A673 (cell line): ENCODE results near the gene CACNA1A. TPM values are rescaled to one million over a fixed set of nuclear protein-coding genes. Genes with fewer than 3 reads are reported as not detected.

Experiments
- BruUV-seq: library from RNA; stranded (reverse); fragments of 400-500 nt; replicated peaks from 2 replicates; lab custom pipeline; 2021; lab: Mats Ljungman, UMichigan
- CTCF ChIA-PET: fragments of 300-600 bp; sonication (Branson Sonifier 250); formaldehyde crosslinking; loops from one replicate; lab custom pipeline; 2022; ENCODE audit warnings: antibody characterized with exemption; lab: Charles Lee
- POLR2A ChIA-PET: fragments of 300-600 bp; sonication (Branson Sonifier 250); formaldehyde crosslinking; loops from one replicate; lab custom pipeline; 2022; ENCODE audit warnings: antibody characterized with exemption; ENCODE audit not compliant: low non-redundant PET; lab: Charles Lee
- DNase-seq: peaks from one replicate; pipeline ENCODE4 v3.0.0-alpha.2; 2015; ENCODE audit warnings: low spot score
- H3K27ac ChIP-seq: fragments of 200-600 bp; sonication (generic); 2 replicates; pipeline ENCODE4 v1.5.1; 2016; ENCODE audit warnings: mixed run types, low read depth, mild to moderate bottlenecking, mixed read lengths, antibody characterized with exemption, low read length; ENCODE audit not compliant: poor library complexity, severe bottlenecking
- H3K27me3 ChIP-seq: fragments of 200-600 bp; sonication (generic); replicated peaks from 2 replicates; pipeline ENCODE4 v1.6.1; 2017; ENCODE audit warnings: mixed run types, low read depth, mild to moderate bottlenecking, mixed read lengths, antibody characterized with exemption, low read length; ENCODE audit not compliant: insufficient read depth, poor library complexity
- H3K36me3 ChIP-seq: fragments of 200-600 bp; sonication (generic); 2 replicates; pipeline ENCODE4 v1.6.1; 2016; ENCODE audit warnings: mixed run types, mild to moderate bottlenecking, mixed read lengths, antibody characterized with exemption, low read length; ENCODE audit not compliant: insufficient read depth, poor library complexity, severe bottlenecking
- H3K4me1 ChIP-seq: fragments of 200-600 bp; sonication (generic); 2 replicates; pipeline ENCODE4 v1.6.1; 2017; ENCODE audit warnings: mixed run types, mild to moderate bottlenecking, mixed read lengths, antibody characterized with exemption, low read length; ENCODE audit not compliant: insufficient read depth, poor library complexity, severe bottlenecking
- H3K4me3 ChIP-seq: fragments of 200-600 bp; sonication (generic); 2 replicates; pipeline ENCODE4 v1.5.1; 2016; ENCODE audit warnings: low read depth, mixed run types, mild to moderate bottlenecking, mixed read lengths, low read length; ENCODE audit not compliant: poor library complexity, severe bottlenecking
- H3K9me3 ChIP-seq: fragments of 200-600 bp; sonication (generic); 2 replicates; pipeline ENCODE4 v1.6.1; 2016; ENCODE audit warnings: mixed run types, low read depth, mild to moderate bottlenecking, mixed read lengths, antibody characterized with exemption, low read length; ENCODE audit not compliant: poor library complexity, severe bottlenecking
- EZH2 ChIP-seq: fragments of 200-600 bp; sonication (generic); IDR thresholded peaks from 2 replicates; pipeline ENCODE4 v1.6.1; 2017; ENCODE audit warnings: borderline replicate concordance, low read depth, mild to moderate bottlenecking, mixed read lengths, antibody characterized with exemption, low read length; ENCODE audit not compliant: poor library complexity, severe bottlenecking
- intact Hi-C: fragments of 100-400 bp; cut with micrococcal nuclease; formaldehyde crosslinking; loops from one replicate; pipeline ENCODE4 v1.10.0; 2022; ENCODE audit not compliant: unreplicated experiment
- total RNA-seq: library from RNA; stranded (reverse); gene quantifications from 2 replicates; pipeline ENCODE4 v1.2.3, GENCODE V29; 2021
- TF ChIP-seq, protein P1 (sequence below): fragments of 300-800, 200-600 bp; sonication (generic); conservative IDR thresholded peaks from 2 replicates; pipeline ENCODE4 v1.5.1; 2017; ENCODE audit warnings: low read depth, mild to moderate bottlenecking, antibody characterized with exemption, low read length, moderate library complexity, mixed read lengths

CACNA1A gene
- total RNA-seq, 1 experiment from 2014 or later = 3.2 TPM

DNA sequence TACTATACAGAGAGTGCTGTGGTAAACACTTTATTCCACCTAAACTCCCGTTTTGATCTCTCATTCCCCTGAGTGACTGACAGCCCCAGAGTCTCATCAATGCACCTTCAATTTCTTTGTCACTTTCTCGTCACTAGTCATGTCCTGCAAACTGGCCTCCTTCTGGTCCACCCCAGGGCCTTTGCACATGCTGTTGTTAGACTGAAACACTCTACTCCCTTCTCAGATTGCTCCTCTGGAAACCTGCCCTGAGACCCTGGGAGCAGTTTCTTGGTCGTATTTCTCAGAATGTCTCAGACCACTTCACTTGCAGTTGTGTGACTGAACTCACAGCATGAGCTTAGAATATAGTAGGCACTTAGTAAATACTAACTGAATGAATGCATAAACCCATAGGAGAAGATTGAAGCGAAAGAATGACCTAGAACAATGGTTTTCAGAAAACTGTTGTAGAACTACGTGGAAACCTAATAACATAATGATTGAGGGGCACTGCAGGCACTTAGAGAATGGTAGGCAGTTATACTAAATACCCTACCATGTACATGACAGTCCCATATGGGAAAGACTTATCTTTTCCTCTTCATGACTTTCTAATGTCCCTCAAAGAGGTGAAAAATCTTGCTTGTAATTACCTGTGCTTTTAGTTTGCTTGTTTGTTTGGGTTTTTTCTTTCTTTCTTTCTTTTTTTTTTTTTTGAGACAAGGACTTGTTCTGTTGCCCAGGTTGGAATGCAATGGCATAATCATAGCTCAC lies 211.3 kb downstream of the CACNA1A start:
- intact Hi-C loops = no loop called here
- ChIA-PET CTCF (interaction anchor here (0.6 kb wide), 1 partner anchor 145 kb away, joined by 4 read pairs; the partner anchor contains the start of genes IER2 and STX10), POLR2A (no interaction called here)

DNA sequence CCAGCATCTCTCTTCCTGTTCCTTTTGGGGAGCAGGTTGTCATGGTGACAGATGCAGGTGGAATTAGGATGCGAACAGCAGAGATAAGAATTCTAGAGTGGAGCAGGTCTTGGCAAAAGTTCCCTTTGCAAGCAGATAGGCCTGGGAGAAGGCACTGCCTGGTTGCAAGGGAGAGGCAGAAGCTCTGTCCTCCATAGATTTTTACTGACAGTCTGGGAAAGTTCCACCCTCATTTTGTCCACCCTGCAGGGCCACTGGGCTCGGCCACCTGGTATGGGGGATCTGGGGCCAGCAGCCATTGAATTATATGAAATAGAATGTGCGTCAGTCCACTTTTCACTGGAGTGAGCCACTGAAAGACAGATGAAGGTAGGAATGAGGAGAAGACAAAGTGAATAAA lies 214.4 kb downstream of the CACNA1A start:
- intact Hi-C loops = no loop called here
- Histone ChIP-seq H3K27ac (no peak overlapping the region), H3K27me3 (no peaks in the 10 kb centered on the region), H3K9me3 (no peaks in the 10 kb centered on the region), H3K4me1 (no peaks in the 10 kb centered on the region), H3K36me3 (no peaks in the 10 kb centered on the region), H3K4me3 (no peak overlapping the region)
- TF ChIP-seq, protein P1, sequence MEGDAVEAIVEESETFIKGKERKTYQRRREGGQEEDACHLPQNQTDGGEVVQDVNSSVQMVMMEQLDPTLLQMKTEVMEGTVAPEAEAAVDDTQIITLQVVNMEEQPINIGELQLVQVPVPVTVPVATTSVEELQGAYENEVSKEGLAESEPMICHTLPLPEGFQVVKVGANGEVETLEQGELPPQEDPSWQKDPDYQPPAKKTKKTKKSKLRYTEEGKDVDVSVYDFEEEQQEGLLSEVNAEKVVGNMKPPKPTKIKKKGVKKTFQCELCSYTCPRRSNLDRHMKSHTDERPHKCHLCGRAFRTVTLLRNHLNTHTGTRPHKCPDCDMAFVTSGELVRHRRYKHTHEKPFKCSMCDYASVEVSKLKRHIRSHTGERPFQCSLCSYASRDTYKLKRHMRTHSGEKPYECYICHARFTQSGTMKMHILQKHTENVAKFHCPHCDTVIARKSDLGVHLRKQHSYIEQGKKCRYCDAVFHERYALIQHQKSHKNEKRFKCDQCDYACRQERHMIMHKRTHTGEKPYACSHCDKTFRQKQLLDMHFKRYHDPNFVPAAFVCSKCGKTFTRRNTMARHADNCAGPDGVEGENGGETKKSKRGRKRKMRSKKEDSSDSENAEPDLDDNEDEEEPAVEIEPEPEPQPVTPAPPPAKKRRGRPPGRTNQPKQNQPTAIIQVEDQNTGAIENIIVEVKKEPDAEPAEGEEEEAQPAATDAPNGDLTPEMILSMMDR = no peak
- TF ChIP-seq EZH2 = no peak
- no TSS peak for BruUV-seq
- DNase-seq = no peak
- CTCF ChIA-PET = no interaction called here
- POLR2A ChIA-PET = interaction anchor here (0.8 kb wide), 1 partner anchor 137 kb away, joined by 3 read pairs; no protein-coding TSS in a partner anchor

More for the DNA sequence above, 211.3 kb downstream of the CACNA1A start:
- H3K36me3 ChIP-seq = no peaks in the 10 kb centered on the region
- no peak overlapping the region for H3K4me3 ChIP-seq
- no peak for DNase-seq
- H3K9me3 ChIP-seq = no peaks in the 10 kb centered on the region
- TF ChIP-seq EZH2 = no peak
- TF ChIP-seq, protein P1 = no peak
- no peaks in the 10 kb centered on the region for H3K4me1 ChIP-seq
- BruUV-seq = no TSS peak
- H3K27me3 ChIP-seq = no peaks in the 10 kb centered on the region
- no peak overlapping the region for H3K27ac ChIP-seq

DNA sequence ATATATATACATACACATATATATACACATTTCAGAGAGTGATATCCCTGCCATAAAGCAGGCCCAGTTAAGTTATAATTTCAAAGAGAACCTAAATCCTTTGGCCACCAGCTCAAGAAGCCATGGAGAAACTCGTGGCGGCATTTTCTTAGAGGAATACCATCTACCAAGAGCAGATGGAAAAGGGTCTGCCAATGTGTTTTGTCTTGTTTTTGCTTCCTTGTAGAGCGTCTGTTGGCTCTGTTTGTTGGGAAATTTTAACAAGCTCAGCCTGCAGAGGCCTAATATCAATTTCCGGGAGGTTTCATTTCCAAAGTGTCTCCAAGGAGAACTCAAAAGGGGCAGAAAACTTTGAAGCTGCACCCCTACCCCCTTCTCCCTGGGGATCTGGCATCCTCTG lies 215.5 kb downstream of the CACNA1A start:
- DNase-seq = no peak
- ChIA-PET CTCF (interaction anchor here (0.7 kb wide), 1 partner anchor 15 kb away, joined by 16 read pairs; no protein-coding TSS in a partner anchor), POLR2A (no interaction called here)
- no peaks in the 10 kb centered on the region for H3K36me3 ChIP-seq
- no peaks in the 10 kb centered on the region for H3K9me3 ChIP-seq
- no peaks in the 10 kb centered on the region for H3K4me1 ChIP-seq
- intact Hi-C loops = no loop called here
- H3K27me3 ChIP-seq = no peaks in the 10 kb centered on the region
- H3K4me3 ChIP-seq = no peak overlapping the region
- TF ChIP-seq, protein P1 = no peak
- no peak for TF ChIP-seq EZH2
- no peak overlapping the region for H3K27ac ChIP-seq
- BruUV-seq = no TSS peak
